Measurements from ENCODE around the gene GADD45GIP1. TPM values are rescaled to one million over a fixed set of nuclear protein-coding genes. Genes with fewer than 3 reads are reported as not detected.

Gene GADD45GIP1
- total RNA-seq, 1 experiment from 2014 or later = 47.5 TPM

DNA sequence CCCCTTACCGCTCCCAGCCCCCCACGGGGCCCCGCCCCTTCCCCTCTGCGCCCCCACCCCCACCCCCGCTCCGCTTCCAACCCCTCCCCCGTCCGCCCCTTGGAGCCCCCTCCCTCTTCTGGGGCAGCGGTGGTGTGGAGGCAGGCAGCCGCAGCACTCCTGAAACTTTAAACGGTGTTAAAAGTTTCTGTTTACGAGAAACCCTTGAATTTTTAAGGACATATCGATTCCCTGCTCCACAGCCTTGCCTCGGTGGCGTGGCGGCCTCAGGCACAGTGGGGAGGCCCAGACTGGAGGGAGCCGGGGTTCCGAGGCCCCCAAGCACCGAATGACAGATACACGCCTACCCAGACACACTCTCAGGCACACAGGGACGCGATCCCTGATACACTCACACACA, 33.4 kb upstream of the GADD45GIP1 start:
- ChIA-PET CTCF (interaction anchor here (1.0 kb wide), 1 partner anchor 103 kb away, joined by 3 read pairs; no protein-coding TSS in a partner anchor), POLR2A (no interaction called here)
- DNase-seq (ENCODE audit: unreplicated experiment) = no peak
- intact Hi-C loops (cut with micrococcal nuclease) = no loop called here
- Mint-ChIP-seq H3K9me3 (ENCODE audit: unreplicated experiment) (no peaks in the 10 kb centered on the region), H3K4me3 (ENCODE audit: unreplicated experiment) (no peak overlapping the region), H3K27me3 (ENCODE audit: insufficient read depth, unreplicated experiment) (no peaks in the 10 kb centered on the region), H3K4me1 (ENCODE audit: insufficient read depth, unreplicated experiment) (peaks cover 14% of the 10 kb centered on the region), H3K27ac (ENCODE audit: low read depth, unreplicated experiment) (no peak overlapping the region), H3K36me3 (ENCODE audit: insufficient read depth, unreplicated experiment) (no peaks in the 10 kb centered on the region)
- TF ChIP-seq, protein P1, sequence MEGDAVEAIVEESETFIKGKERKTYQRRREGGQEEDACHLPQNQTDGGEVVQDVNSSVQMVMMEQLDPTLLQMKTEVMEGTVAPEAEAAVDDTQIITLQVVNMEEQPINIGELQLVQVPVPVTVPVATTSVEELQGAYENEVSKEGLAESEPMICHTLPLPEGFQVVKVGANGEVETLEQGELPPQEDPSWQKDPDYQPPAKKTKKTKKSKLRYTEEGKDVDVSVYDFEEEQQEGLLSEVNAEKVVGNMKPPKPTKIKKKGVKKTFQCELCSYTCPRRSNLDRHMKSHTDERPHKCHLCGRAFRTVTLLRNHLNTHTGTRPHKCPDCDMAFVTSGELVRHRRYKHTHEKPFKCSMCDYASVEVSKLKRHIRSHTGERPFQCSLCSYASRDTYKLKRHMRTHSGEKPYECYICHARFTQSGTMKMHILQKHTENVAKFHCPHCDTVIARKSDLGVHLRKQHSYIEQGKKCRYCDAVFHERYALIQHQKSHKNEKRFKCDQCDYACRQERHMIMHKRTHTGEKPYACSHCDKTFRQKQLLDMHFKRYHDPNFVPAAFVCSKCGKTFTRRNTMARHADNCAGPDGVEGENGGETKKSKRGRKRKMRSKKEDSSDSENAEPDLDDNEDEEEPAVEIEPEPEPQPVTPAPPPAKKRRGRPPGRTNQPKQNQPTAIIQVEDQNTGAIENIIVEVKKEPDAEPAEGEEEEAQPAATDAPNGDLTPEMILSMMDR (IDR thresholded peaks at IDR 0.05; ENCODE audit: unreplicated experiment) = no peak
- BruUV-seq (replicated peaks) = no TSS peak

DNA sequence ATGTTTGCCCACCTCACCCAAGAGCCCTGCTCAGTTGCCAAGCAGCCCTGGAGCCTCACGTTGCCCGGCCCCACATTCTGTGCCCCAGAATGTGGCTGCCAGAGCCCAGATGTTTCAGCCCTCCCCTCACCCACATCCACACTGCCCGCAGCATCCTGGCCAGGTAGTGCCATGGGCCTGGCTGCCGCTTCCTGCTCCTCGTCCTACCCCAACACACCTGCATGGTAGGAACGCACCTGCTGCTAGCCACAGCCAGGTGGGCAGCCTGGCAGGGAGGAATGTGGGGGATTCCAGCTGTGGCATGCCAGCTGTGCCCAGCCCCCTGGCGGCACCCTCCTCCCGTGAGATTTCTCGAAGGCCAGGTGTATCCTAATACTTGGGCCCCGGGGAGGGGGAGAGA, 30.8 kb upstream of the GADD45GIP1 start:
- no peak overlapping the region for H3K4me3 Mint-ChIP-seq (ENCODE audit: unreplicated experiment)
- POLR2A ChIA-PET = no interaction called here
- no peak for DNase-seq (ENCODE audit: unreplicated experiment)
- no peak overlapping the region for H3K27ac Mint-ChIP-seq (ENCODE audit: low read depth, unreplicated experiment)
- CTCF ChIA-PET = no interaction called here
- no peaks in the 10 kb centered on the region for H3K27me3 Mint-ChIP-seq (ENCODE audit: insufficient read depth, unreplicated experiment)
- H3K9me3 Mint-ChIP-seq (ENCODE audit: unreplicated experiment) = no peaks in the 10 kb centered on the region
- no TSS peak for BruUV-seq (replicated peaks)
- TF ChIP-seq, protein P1 (IDR thresholded peaks at IDR 0.05; ENCODE audit: unreplicated experiment) = no peak
- H3K4me1 Mint-ChIP-seq (ENCODE audit: insufficient read depth, unreplicated experiment) = peaks cover 14% of the 10 kb centered on the region
- H3K36me3 Mint-ChIP-seq (ENCODE audit: insufficient read depth, unreplicated experiment) = no peaks in the 10 kb centered on the region
- intact Hi-C loops (cut with micrococcal nuclease) = no loop called here

DNA sequence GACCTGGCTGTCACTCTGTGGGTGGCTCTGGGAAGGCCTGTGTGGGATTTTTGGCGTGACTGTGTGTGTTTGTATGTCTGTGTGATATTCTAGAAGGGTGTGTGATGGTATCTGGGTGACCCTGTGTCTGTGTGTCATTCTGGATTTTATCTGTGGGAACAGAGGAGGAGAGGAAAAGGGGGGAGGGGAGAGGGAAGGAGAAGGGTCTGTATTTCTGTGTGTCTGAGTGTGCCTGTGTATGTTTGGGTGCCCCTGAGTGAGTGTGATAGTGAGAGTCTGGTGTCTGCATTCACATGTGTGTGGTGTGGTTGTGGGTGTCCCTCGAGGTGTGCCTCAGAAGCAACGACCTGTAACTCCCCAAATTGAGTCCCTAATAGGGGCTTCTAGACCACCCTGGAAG, 30.2 kb upstream of the GADD45GIP1 start:
- intact Hi-C loops (cut with micrococcal nuclease) = no loop called here
- Mint-ChIP-seq H3K27ac (ENCODE audit: low read depth, unreplicated experiment) (no peak overlapping the region), H3K4me1 (ENCODE audit: insufficient read depth, unreplicated experiment) (peaks cover 14% of the 10 kb centered on the region), H3K9me3 (ENCODE audit: unreplicated experiment) (no peaks in the 10 kb centered on the region), H3K27me3 (ENCODE audit: insufficient read depth, unreplicated experiment) (no peaks in the 10 kb centered on the region), H3K36me3 (ENCODE audit: insufficient read depth, unreplicated experiment) (no peaks in the 10 kb centered on the region), H3K4me3 (ENCODE audit: unreplicated experiment) (no peak overlapping the region)
- DNase-seq (ENCODE audit: unreplicated experiment) = no peak
- ChIA-PET CTCF (interaction anchor here (12.6 kb wide), 1 partner anchor 71 kb away, joined by 334 read pairs; no protein-coding TSS in a partner anchor), POLR2A (no interaction called here)
- BruUV-seq (replicated peaks) = no TSS peak
- TF ChIP-seq, protein P1 (IDR thresholded peaks at IDR 0.05; ENCODE audit: unreplicated experiment) = no peak

DNA sequence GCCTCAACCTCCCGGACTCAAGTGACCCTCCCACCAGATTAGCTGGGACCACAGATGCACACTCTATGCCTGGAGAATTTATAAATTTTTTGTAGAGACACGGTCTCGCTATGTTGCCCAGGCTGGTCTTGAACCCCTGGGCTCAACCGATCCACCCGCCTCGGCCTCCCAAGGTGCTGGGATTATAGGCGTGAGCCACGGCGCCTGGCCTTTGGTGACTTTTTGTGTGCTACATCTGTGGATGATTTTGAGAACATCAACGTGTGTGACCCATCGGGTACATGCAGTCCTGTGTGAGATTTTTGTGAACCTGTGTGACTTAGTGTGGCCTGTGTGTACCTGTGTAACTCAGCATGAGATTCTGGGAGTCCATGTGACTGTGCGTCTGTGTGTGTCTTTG, 29.7 kb upstream of the GADD45GIP1 start:
- POLR2A ChIA-PET = no interaction called here
- intact Hi-C loops (cut with micrococcal nuclease) = no loop called here
- Mint-ChIP-seq H3K27me3 (ENCODE audit: insufficient read depth, unreplicated experiment) (no peaks in the 10 kb centered on the region), H3K4me3 (ENCODE audit: unreplicated experiment) (no peak overlapping the region), H3K4me1 (ENCODE audit: insufficient read depth, unreplicated experiment) (peaks cover 14% of the 10 kb centered on the region), H3K36me3 (ENCODE audit: insufficient read depth, unreplicated experiment) (no peaks in the 10 kb centered on the region), H3K9me3 (ENCODE audit: unreplicated experiment) (no peaks in the 10 kb centered on the region), H3K27ac (ENCODE audit: low read depth, unreplicated experiment) (no peak overlapping the region)
- CTCF ChIA-PET = interaction anchor here (0.6 to 12.6 kb wide), 5 partner anchors 10 to 108 kb away, joined by 3 to 334 read pairs (median 4); no protein-coding TSS in a partner anchor
- TF ChIP-seq, protein P1 (IDR thresholded peaks at IDR 0.05; ENCODE audit: unreplicated experiment) = no peak
- DNase-seq (ENCODE audit: unreplicated experiment) = no peak
- BruUV-seq (replicated peaks) = no TSS peak
